Regular cardiac myocyte (primary cell): Measurements from ENCODE around the gene PAEP. TPM values are rescaled to one million over a fixed set of nuclear protein-coding genes. Genes with fewer than 3 reads are reported as not detected.

Experiments used
- total RNA-seq: library from RNA; depleted of rRNA; stranded (reverse); fragments of >200 nt; gene quantifications from 2 replicates; pipeline ENCODE4 v1.2.3, GENCODE V29; 2014

PAEP gene
- total RNA-seq, result not detected in 2 replicates

DNA sequence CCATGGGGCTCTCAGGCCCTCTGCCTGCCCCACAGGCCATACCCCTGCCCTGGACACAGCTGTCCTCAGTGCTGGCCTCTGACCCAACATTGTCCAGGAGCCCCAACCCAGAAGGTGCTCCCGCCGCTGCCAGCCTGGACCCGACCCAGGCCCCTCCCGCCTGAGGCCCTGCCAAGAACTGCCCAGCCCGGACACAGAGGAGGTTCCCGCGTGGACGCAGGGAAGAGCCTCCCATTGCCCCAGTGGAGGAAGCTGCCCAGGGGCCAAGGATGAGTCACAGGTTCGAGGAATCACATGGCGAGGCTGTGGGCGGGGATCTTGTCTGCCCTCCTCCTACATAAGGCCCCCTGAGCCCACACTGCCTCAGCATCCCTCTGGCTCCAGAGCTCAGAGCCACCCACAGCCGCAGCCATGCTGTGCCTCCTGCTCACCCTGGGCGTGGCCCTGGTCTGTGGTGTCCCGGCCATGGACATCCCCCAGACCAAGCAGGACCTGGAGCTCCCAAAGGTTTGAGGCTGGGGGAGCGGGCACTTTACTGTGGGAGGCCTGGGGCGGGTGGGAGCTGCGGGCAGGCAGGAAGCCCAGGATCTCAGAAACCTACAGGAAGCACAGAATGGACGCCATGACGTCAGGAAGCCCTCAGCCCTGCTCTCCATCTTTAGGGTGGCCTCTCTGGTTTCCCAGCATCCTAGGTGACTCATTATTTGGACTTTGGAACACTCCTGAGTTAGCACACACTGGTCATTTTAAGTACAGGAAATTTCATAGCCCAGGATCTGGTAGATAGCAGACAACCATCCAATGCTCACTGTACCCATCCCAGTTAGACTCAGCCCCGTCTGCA, at the start of gene PAEP:
PAEP (plus strand) TSS at position 366 of the 844 bp plus-strand sequence.

DNA sequence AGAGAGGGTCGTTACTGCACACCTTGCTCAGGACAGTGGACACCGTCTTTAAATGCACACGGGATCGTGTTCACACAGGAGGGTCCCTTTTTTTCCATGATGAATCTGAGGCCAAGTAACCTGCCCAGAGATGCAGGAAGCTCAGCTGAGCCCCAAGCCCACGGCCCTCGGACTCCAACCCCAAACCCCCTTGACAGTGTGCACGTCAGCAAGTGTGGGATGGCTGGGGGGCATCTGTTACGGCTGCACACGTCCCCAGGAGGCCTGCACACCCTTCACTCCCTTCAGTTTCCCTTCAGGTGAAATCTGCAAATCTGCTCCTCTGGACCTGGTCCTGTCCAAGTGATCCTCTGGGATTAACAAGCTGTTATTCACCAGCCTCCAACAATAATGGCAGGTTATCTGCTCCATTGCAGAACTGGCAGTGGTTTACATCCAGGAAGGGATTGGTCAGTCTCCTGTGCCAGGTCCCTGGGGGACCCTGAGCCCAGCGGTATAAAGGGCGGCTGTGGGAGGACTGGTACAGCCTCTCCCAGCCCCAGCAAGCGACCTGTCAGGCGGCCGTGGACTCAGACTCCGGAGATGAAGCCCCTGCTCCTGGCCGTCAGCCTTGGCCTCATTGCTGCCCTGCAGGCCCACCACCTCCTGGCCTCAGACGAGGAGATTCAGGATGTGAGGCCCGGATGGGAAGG, 40.5 kb upstream of the PAEP start, which contains the start of gene LCN1:
LCN1 (plus strand) TSS at position 525 of the 692 bp plus-strand sequence; CDS start at position 583, 58 bp downstream.

DNA sequence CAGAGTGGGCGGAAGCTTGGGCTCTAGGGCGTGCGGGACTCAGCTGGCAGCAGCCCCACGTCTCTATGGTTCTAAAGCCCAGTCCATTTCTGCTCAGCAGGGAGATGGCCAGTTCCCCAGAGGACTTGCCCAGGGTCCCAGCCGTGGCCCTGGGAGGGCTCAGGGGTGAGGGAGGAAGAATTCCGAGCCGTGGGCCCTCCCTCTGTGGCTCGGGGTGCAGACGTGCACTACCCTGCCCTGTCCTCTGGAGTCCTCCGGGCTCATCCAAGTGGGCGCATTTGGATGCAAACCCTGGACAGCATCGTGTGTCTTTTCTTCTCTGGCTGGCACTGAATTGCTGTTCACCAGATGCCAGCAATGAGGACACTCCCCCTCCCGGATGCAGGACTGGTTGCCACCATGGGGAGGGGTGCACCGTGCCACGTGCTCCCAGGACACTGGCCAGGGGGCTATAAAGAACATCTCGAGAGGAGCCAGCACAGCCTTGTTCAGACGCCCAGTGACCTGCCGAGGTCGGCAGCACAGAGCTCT, 15.8 kb upstream of the PAEP start, which contains the start of gene OBP2A:
OBP2A (plus strand) TSS at position 481 of the 531 bp plus-strand sequence. CDS start 55 bp downstream, outside the sequence.

Other genes with a start within 250 kb of the PAEP start
- gene PPP1R26, start 82.0 kb upstream of the PAEP start, total RNA-seq, result 11.0 and 13.2 TPM in 2 replicates
- gene MRPS2, start 61.1 kb upstream of the PAEP start, total RNA-seq, result 9.6 and 19.9 TPM in 2 replicates
- under 0.01 TPM in 1 of 2 replicates, not detected in the other for gene LCN1, start 40.3 kb upstream of the PAEP start, total RNA-seq
- gene OBP2A, start 15.6 kb upstream of the PAEP start, total RNA-seq, result not detected in 2 replicates
- not detected in 2 replicates for gene GLT6D1, start 77.8 kb downstream of the PAEP start, total RNA-seq
- gene LCN9, start 101.6 kb downstream of the PAEP start, total RNA-seq, result not detected in 2 replicates
- not detected in 2 replicates for gene SOHLH1, start 137.7 kb downstream of the PAEP start, total RNA-seq
- gene KCNT1, start 140.4 kb downstream of the PAEP start, total RNA-seq, result not detected in 2 replicates